Smooth muscle cell (in vitro differentiated cells): ENCODE results near the gene RNF141. TPM values are rescaled to one million over a fixed set of nuclear protein-coding genes. Genes with fewer than 3 reads are reported as not detected.

Experiments used
- DNase-seq: peaks from one replicate; lab custom pipeline; 2025; ENCODE audit not compliant: unreplicated experiment; lab: John Stamatoyannopoulos, UW
- H2AFZ ChIP-seq: fragments of 200-600 bp; sonication (generic); 2 replicates; pipeline ENCODE4 v1.6.0; 2016; ENCODE audit warnings: antibody characterized with exemption, low read depth, mild to moderate bottlenecking
- H3F3A ChIP-seq: fragments of 200-600 bp; sonication (generic); 2 replicates; pipeline ENCODE4 v1.6.0; 2017; ENCODE audit warnings: antibody characterized with exemption, low read depth
- H3K27ac ChIP-seq: fragments of 200-600 bp; sonication (generic); 2 replicates; pipeline ENCODE4 v1.5.1; 2016; ENCODE audit warnings: low read depth, mild to moderate bottlenecking
- H3K27me3 ChIP-seq: fragments of 200-600 bp; sonication (generic); 2 replicates; pipeline ENCODE4 v1.6.1; 2016; ENCODE audit warnings: low read depth, mild to moderate bottlenecking
- H3K36me3 ChIP-seq: fragments of 200-600 bp; sonication (generic); 2 replicates; pipeline ENCODE4 v1.5.1; 2016; ENCODE audit warnings: low read depth
- H3K4me1 ChIP-seq: fragments of 200-600 bp; sonication (generic); 2 replicates; pipeline ENCODE4 v1.5.1; 2016; ENCODE audit warnings: low read depth
- H3K4me2 ChIP-seq: fragments of 200-600 bp; sonication (generic); 2 replicates; pipeline ENCODE4 v1.6.0; 2016; ENCODE audit warnings: mild to moderate bottlenecking
- H3K4me3 ChIP-seq: fragments of 200-600 bp; sonication (generic); 2 replicates; pipeline ENCODE4 v1.5.1; 2016; ENCODE audit warnings: mild to moderate bottlenecking
- H3K79me2 ChIP-seq: fragments of 200-600 bp; sonication (generic); 2 replicates; pipeline ENCODE4 v1.6.0; 2016; ENCODE audit warnings: low read depth, mild to moderate bottlenecking
- H3K9ac ChIP-seq: fragments of 200-600 bp; sonication (generic); 2 replicates; pipeline ENCODE4 v1.6.0; 2016; ENCODE audit warnings: low read depth
- H3K9me3 ChIP-seq: fragments of 200-600 bp; sonication (generic); replicated peaks from 2 replicates; pipeline ENCODE4 v1.5.1; 2016; ENCODE audit warnings: low read depth
- H4K20me1 ChIP-seq: fragments of 200-600 bp; sonication (generic); 2 replicates; pipeline ENCODE4 v1.6.0; 2016; ENCODE audit warnings: low read depth
- WGBS: methylation state at CpG from one replicate; pipeline ENCODE4 v1.1.7; 2016; ENCODE audit warnings: low lambda C conversion rate; 5-methylcytosine and 5-hydroxymethylcytosine counted together
- microRNA counts: library from miRNA; unstranded; fragments of <30 nt; microRNA quantifications from one replicate; lab custom pipeline; 2016
- polyA plus RNA-seq: library from polyadenylated mRNA; unstranded; fragments of >200 nt; fragmentation: Nextera tagmentation; extraction: Ambion mirVana; gene quantifications from 2 replicates; pipeline ENCODE4 v1.2.1, GENCODE V29; 2016
- total RNA-seq: library from RNA; depleted of rRNA; stranded (reverse); fragments of >200 nt; gene quantifications from 2 replicates; pipeline ENCODE4 v1.2.3, GENCODE V29; 2014
- TF ChIP-seq, protein P1 (sequence below): fragments of 200-600 bp; sonication (generic); IDR thresholded peaks from 2 replicates; pipeline ENCODE4 v1.5.1; 2017; ENCODE audit warnings: borderline replicate concordance, mild to moderate bottlenecking, antibody characterized with exemption; ENCODE audit not compliant: insufficient read depth, poor library complexity, severe bottlenecking

Gene RNF141
- total and polyA plus RNA-seq, 2 experiments from 2014 or later: 16.2 to 24.4 TPM

DNA sequence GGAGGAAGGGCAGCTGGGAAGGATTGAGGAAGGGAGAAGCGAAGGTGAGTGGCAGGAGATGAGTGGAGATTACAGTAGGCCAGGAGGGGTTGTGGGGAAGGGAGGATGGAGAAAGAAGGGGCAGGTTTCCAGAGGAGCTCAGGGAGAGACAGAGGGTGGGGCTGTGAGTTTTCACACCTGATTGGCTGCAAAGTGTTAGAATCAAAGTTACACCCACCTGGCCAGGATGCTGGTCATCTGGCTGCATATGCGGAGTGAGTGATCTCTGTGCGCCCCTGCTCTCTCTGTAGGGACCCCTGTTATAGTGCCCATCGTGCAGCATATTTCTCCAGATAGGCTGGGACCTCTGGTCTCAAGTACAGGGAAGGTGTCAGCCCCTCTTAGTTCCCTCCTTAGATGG is 67.6 kb downstream of the RNF141 start:
- WGBS: 97% methylated on average over 4 of the region's 4 CpGs
- Histone ChIP-seq H3K79me2 (no peaks in the 10 kb centered on the region), H3K4me2 (no peak overlapping the region), H4K20me1 (no peaks in the 10 kb centered on the region), H3K4me1 (no peaks in the 10 kb centered on the region), H3K9me3 (no peaks in the 10 kb centered on the region), H3K27ac (no peak overlapping the region), H3F3A (no peaks in the 10 kb centered on the region), H3K27me3 (no peaks in the 10 kb centered on the region), H3K4me3 (no peak overlapping the region), H3K9ac (no peak overlapping the region), H3K36me3 (no peaks in the 10 kb centered on the region), H2AFZ (no peak overlapping the region)
- no peak for DNase-seq
- TF ChIP-seq, protein P1, sequence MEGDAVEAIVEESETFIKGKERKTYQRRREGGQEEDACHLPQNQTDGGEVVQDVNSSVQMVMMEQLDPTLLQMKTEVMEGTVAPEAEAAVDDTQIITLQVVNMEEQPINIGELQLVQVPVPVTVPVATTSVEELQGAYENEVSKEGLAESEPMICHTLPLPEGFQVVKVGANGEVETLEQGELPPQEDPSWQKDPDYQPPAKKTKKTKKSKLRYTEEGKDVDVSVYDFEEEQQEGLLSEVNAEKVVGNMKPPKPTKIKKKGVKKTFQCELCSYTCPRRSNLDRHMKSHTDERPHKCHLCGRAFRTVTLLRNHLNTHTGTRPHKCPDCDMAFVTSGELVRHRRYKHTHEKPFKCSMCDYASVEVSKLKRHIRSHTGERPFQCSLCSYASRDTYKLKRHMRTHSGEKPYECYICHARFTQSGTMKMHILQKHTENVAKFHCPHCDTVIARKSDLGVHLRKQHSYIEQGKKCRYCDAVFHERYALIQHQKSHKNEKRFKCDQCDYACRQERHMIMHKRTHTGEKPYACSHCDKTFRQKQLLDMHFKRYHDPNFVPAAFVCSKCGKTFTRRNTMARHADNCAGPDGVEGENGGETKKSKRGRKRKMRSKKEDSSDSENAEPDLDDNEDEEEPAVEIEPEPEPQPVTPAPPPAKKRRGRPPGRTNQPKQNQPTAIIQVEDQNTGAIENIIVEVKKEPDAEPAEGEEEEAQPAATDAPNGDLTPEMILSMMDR: no peak

DNA sequence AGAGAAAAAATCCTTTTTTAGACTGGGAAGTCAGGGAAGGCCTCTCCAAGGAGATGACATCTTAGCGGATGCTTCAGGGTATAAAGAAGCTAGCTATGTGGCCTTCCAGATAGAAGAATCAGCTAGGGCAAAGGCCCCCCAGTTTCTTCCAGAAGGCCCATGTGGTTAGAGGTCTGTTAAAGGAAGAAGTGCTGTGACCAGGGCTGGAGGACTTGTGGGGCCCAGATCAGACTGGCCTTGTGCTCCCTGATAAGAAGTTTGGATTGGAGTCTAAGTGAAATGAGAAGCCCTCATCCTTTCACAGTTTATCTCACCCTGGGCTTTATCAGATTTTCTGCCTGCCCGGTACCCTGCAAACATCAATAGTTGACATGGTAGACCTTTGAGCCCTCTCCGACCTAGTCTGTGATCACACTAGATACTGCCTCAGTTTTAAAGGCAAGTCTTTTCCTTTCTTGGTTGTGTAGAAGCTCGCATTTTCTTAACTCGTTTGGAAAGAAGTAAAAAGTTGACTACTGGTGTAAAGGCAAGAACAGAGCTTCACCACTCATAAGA is 78.2 kb downstream of the RNF141 start:
- 88% methylated on average over 5 of the region's 5 CpGs for WGBS
- H3K4me1 ChIP-seq: no peaks in the 10 kb centered on the region
- no peak overlapping the region for H3K9ac ChIP-seq

More for the DNA sequence above, 78.2 kb downstream of the RNF141 start:
- no peaks in the 10 kb centered on the region for H4K20me1 ChIP-seq
- no peak overlapping the region for H3K4me3 ChIP-seq
- TF ChIP-seq, protein P1: no peak
- H3F3A ChIP-seq: peaks cover 8% of the 10 kb centered on the region
- no peaks in the 10 kb centered on the region for H3K36me3 ChIP-seq
- no peaks in the 10 kb centered on the region for H3K9me3 ChIP-seq
- peaks cover 4% of the 10 kb centered on the region for H3K27me3 ChIP-seq
- H2AFZ ChIP-seq: no peak overlapping the region
- H3K27ac ChIP-seq: no peak overlapping the region
- H3K79me2 ChIP-seq: no peaks in the 10 kb centered on the region
- no peak overlapping the region for H3K4me2 ChIP-seq
- no peak for DNase-seq

MicroRNAs within 50 kb of the gene (microRNA counts, 767-probe panel; counts per million panel counts)
- 183 counts per million for microRNA hsa-miR-4485 (lab: Ali Mortazavi, UCI)

Other genes with a start within 250 kb of the RNF141 start
- gene SBF2, start 247.0 kb downstream of the RNF141 start, total RNA-seq: 62.5 and 80.7 TPM in 2 replicates
- gene SBF2, start 247.0 kb downstream of the RNF141 start, polyA plus RNA-seq: 19.0 and 25.7 TPM in 2 replicates
- gene ADM, start 236.1 kb downstream of the RNF141 start, total RNA-seq: 53.0 and 55.8 TPM in 2 replicates
- gene ADM, start 236.1 kb downstream of the RNF141 start, polyA plus RNA-seq: 47.6 and 88.3 TPM in 2 replicates
- 3.6 and 3.9 TPM in 2 replicates for gene AMPD3, start 85.9 kb downstream of the RNF141 start, total RNA-seq
- gene AMPD3, start 85.9 kb downstream of the RNF141 start, polyA plus RNA-seq: 0.67 and 2.1 TPM in 2 replicates
- not detected in 2 replicates for gene LYVE1, start 27.5 kb upstream of the RNF141 start, total RNA-seq
- not detected in 2 replicates for gene LYVE1, start 27.5 kb upstream of the RNF141 start, polyA plus RNA-seq
- 4.1 and 4.4 TPM in 2 replicates for gene IRAG1, start 152.6 kb upstream of the RNF141 start, total RNA-seq
- gene IRAG1, start 152.6 kb upstream of the RNF141 start, polyA plus RNA-seq: 2.5 and 2.9 TPM in 2 replicates
- 27.5 and 29.3 TPM in 2 replicates for gene CTR9, start 210.1 kb upstream of the RNF141 start, total RNA-seq
- gene CTR9, start 210.1 kb upstream of the RNF141 start, polyA plus RNA-seq: 25.1 and 28.4 TPM in 2 replicates